Stimulated activated memory B cell treated with anti-CD40 and anti-IgM and Interleukin-4, amounts not matched to agents 10 μg/mL and 1 μg/mL and 100 μg/mL, for 72 hours (primary cell): ENCODE results near the gene IBA57.

ENCODE experiments used
- ATAC-seq: fragments of 150-1000 bp; cut with Tn5 transposase; 2 replicates; pipeline ENCODE4 v1.10.0; 2021
- H3K27ac Mint-ChIP-seq: one replicate; pipeline ENCODE4 v1.8.0; 2022; ENCODE audit warnings: mild to moderate bottlenecking, mixed read lengths
- H3K27me3 Mint-ChIP-seq: one replicate; pipeline ENCODE4 v1.8.0; 2022; ENCODE audit warnings: mixed read lengths
- H3K36me3 Mint-ChIP-seq: one replicate; pipeline ENCODE4 v1.8.0; 2022; ENCODE audit warnings: mixed read lengths
- H3K4me1 Mint-ChIP-seq: one replicate; pipeline ENCODE4 v1.8.0; 2022; ENCODE audit warnings: mixed read lengths
- H3K4me3 Mint-ChIP-seq: one replicate; pipeline ENCODE4 v1.8.0; 2022; ENCODE audit warnings: mild to moderate bottlenecking, moderate library complexity, mixed read lengths
- H3K9me3 Mint-ChIP-seq: one replicate; pipeline ENCODE4 v1.8.0; 2022; ENCODE audit warnings: mixed read lengths

IBA57 gene

DNA sequence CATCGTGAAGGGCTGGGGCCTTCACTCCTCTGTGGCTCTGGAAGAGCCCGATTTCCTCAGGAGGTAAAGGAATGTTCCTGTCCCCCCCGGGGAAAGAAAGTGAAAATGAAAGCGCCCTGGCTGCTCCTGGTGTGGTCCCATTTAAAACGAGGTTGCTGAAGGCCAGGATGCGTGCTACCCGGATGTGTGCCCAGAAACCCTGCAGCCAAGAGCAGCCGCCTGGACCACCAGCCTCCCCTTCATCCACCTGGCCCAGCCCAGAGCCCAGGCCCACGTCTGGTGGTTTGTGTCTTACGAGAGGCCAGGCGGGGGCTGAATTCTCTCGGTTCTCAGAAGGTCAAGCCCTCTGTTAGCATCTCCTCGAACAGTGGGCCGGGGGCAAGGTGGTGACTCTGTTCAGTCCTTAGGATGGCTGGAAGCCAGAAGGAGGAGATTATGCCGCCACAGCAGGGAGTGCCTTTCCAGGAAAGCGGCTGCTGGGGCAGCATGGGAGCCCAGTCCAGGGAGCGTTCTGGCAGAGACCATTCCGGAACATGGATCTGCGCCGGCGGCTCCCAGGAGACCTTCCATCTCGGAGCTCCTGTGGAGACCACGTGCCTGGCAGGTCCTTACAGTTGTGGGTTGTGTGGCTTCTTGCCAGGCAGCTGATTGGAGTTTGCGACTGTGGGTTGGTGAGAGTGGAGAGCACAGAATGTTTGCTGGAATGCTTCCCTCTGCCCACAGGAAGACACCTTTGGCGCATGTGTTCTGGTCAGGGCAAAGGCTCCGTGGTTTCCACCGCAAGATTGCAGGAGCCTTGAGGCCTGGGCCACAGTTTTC lies 24.2 kb upstream of the IBA57 start:
- H3K4me1 Mint-ChIP-seq: peaks cover 63% of the 10 kb centered on the region
- peaks cover 10% of the 10 kb centered on the region for H3K36me3 Mint-ChIP-seq
- H3K27ac Mint-ChIP-seq: peak overlapping the region; percentile 58
- H3K4me3 Mint-ChIP-seq: peak overlapping the region; percentile 71
- H3K9me3 Mint-ChIP-seq: no peaks in the 10 kb centered on the region
- no peaks in the 10 kb centered on the region for H3K27me3 Mint-ChIP-seq
- ATAC-seq: no peak

DNA sequence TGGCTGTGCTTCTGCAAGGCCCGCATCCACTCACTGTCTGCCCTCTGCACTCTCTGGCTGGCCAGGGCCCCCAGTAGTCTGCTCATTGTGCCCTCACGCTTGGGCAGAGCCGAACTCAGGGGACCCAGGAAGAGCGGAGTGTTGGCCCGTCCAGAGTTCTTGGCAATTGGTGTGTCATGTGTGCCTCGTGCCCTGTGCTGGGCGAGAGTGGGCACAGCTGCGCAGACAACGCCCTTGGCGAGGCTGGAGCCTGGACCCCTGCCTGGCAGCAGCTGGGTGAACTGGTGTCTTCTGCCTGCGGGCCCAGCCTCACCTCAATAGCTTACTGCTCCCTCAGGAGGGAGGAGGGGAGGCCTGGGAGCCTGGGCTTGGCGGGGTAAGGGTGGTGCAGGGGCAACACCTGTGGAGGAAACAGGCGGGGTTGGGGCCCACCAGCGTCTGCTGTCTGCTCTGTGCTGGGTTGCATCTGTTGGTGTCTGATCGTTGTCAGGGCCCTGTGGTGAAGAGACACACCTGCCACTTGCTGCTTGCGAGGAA lies 23.4 kb upstream of the IBA57 start:
- ATAC-seq: no peak
- Mint-ChIP-seq H3K27me3 (no peaks in the 10 kb centered on the region), H3K27ac (no peak overlapping the region), H3K4me1 (peaks cover 59% of the 10 kb centered on the region), H3K4me3 (peak overlapping the region; percentile 71), H3K9me3 (no peaks in the 10 kb centered on the region), H3K36me3 (peaks cover 10% of the 10 kb centered on the region)

DNA sequence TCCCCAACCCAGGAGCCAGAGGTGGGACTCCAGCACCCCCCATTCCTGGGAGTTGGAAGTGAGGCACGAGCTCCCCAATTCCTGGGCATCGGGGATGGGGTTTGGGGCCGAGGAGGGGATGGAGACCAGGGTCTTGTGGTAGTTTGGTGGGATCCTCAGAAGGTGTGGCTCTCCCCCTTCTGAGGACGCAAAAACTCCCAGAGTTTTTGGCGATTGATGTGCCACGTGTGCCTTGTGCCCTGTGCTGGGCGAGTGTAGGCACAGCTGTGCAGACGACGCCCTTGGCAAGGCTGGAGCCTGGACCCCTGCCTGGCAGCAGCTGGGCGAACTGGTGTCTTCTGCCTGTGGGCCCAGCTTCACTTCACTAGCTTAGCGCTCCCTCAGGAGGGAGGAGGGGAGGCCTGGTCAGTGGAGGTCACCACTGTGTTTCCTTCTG lies 22.9 kb upstream of the IBA57 start:
- no peak for ATAC-seq
- Mint-ChIP-seq H3K4me1 (peaks cover 55% of the 10 kb centered on the region), H3K27ac (peak overlapping the region; percentile 17), H3K27me3 (no peaks in the 10 kb centered on the region), H3K9me3 (no peaks in the 10 kb centered on the region), H3K4me3 (peak overlapping the region; percentile 71), H3K36me3 (peaks cover 10% of the 10 kb centered on the region)

DNA sequence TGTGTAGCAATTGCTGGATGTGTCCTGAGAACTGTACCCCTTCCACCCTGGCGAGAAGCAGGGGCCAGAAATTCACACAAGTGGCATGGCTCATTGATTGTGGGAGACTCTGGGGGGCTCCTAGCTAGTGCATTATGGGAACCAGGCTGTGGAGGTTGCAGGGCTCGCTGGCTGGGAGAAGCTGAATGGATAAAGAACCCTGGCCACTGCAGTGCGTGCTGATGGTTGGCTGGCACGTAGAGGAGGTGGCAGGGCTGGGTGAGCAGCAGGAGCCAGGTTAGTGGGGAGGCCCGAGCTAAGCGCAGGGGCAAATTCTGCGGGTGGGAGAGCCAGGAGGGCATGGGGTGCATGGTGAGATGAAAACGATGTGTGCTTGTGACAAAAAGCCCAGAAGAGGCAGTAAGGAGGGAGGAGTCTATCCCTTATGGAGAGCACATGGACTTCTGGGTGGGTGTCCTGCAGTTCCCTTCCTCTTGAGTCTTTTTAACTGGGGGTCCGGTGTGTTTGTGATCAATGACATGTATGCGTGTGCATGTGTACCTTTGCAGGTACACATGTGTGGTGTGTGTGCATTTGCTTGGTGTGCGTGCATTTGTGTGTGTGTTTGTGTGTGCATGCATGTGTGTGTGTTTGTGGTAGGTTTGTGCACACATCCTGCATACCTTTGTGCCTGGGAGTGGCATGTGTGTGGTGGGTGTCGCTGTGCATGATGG lies 22.0 kb upstream of the IBA57 start:
- ATAC-seq: no peak
- peaks cover 10% of the 10 kb centered on the region for H3K36me3 Mint-ChIP-seq
- no peak overlapping the region for H3K4me3 Mint-ChIP-seq
- H3K27me3 Mint-ChIP-seq: no peaks in the 10 kb centered on the region
- peaks cover 47% of the 10 kb centered on the region for H3K4me1 Mint-ChIP-seq
- H3K9me3 Mint-ChIP-seq: no peaks in the 10 kb centered on the region
- peak overlapping the region; percentile 17 for H3K27ac Mint-ChIP-seq

DNA sequence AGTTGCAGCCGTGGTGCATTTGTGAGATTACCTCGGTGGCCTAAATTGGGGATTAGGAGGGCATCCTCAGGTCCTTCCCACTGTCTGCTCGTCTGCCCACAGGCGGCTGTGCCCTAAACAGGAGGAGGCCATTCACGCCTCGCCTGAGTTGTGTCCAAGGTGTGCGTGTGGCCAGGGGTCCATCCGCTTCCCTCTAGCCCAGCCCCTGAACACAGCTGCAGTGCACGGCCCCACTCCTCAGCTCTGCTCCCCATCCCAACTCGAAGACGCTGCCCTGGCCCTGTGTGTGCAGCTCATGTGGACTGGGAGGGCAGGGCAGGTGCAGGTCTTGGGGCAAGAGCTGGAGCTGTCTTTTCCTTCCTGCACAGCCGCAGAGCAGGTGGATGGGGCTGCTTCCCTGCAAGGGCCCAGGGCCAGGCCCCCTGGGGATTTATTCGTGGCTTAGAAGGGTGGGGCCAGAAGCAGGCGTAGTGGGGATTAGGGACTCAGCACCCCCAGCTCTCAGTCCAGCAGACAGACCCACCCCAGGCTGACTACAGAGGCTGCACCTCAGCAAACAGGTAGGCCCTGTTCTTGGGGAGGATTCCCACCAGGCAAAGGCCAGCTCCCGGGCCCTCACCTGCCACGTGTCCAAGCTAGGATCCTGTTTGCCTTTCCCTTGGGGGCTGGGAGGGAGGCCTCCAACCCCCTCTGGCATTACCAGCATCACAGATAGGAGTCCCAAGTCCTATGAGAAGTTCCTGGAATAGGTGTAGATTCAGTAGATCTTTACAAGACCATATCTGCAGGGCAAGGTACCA lies 21.2 kb upstream of the IBA57 start:
- peaks cover 10% of the 10 kb centered on the region for H3K36me3 Mint-ChIP-seq
- no peak overlapping the region for H3K27ac Mint-ChIP-seq
- H3K4me1 Mint-ChIP-seq: peaks cover 43% of the 10 kb centered on the region
- H3K9me3 Mint-ChIP-seq: no peaks in the 10 kb centered on the region
- peak overlapping the region; percentile 26 for H3K4me3 Mint-ChIP-seq
- H3K27me3 Mint-ChIP-seq: no peaks in the 10 kb centered on the region
- no peak for ATAC-seq

DNA sequence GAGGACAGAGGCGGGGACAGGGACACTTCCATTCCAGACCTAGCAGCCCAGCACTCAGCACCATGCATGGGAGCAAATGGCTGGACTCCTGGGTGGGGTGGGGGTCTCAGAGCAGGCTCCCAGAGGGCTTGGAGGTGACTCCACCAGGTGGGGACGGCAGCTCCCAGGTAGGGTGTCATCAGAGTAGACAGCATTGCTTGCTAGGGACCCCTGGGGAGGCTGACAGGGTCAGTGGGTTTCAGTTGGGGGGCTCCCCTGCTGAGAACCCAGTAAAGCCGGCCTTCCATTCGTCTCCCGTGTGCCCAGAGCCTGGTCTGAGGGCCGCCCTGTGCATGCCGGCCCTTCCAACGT lies 20.6 kb upstream of the IBA57 start:
- no peak for ATAC-seq
- Mint-ChIP-seq H3K9me3 (no peaks in the 10 kb centered on the region), H3K36me3 (peaks cover 10% of the 10 kb centered on the region), H3K27me3 (no peaks in the 10 kb centered on the region), H3K4me1 (peaks cover 43% of the 10 kb centered on the region), H3K27ac (no peak overlapping the region), H3K4me3 (peak overlapping the region; percentile 26)

DNA sequence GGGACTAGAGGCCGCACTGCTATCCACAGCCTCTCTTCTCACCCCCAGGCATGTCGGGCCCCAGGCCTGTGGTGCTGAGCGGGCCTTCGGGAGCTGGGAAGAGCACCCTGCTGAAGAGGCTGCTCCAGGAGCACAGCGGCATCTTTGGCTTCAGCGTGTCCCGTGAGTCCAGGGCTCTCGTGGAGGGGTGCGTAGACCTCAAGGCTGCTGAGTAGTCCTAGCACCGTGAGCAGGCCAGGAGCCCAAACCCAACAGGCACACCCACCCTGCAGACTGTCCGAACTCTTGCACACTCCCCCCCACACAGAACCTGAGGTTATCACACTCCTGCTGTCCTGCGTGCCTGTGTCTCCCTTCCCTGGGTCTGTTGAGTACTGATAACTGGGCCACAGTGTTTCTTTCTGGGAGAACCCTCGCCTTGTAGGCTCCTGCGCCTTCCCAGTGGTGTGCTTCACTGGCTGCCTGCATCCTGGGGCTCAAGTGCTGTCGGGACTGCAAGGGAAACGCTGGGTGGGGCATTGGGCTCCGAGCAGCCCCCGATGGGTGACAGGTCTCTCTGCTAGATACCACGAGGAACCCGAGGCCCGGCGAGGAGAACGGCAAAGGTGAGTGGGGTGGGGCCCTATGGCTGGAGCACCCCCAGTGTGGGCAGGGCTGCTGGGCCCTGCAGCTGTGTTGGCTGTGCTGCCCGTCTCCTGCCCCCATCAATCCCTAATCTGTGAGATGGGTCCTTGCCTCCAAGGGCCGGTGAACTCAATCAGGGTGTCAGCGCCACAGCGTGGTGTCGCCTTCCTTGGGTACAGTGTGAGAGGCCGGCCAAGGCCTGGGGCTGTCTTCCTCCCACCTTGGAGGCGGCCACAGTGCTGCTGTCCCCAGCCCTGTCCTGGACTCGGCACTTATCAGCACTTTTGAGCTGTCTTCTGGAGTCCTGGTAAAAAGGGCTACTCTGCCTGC lies 19.9 kb upstream of the IBA57 start:
- ATAC-seq: no peak
- Mint-ChIP-seq H3K9me3 (no peaks in the 10 kb centered on the region), H3K4me1 (peaks cover 43% of the 10 kb centered on the region), H3K27ac (no peak overlapping the region), H3K27me3 (no peaks in the 10 kb centered on the region), H3K36me3 (peaks cover 10% of the 10 kb centered on the region), H3K4me3 (no peak overlapping the region)

DNA sequence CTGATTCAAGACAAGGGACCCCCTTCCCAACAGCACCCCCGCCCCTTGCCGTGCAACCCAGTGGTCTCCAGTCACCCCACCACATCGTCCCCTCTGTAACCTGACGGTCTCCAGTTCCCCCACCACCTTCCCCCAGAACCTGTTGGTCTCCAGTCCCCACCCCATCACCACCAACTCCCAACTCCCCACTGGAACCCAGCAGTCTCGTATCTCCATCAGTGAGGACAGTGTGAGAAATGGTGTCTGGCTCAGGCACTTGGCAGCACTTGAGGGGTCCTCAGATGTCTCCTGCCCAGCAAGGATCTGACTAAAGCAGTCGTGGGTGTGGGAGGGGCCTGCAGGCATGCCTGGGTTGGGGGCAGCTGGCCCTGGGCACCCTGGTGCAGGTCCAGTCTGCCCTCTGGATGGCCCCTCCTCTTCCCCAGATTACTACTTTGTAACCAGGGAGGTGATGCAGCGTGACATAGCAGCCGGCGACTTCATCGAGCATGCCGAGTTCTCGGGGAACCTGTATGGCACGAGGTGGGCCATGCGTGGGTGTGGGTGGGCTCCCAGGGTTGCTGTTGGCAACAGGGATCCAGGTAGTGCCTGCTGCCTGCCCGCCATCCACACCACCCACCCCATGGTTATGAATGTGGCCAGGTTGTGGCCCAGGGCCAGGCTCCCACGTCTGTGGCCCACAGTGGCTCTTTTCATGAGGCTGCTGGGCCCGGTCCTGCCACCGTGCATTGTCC lies 19.0 kb upstream of the IBA57 start:
- Mint-ChIP-seq H3K27me3 (no peaks in the 10 kb centered on the region), H3K27ac (no peak overlapping the region), H3K36me3 (peaks cover 10% of the 10 kb centered on the region), H3K4me3 (no peak overlapping the region), H3K9me3 (no peaks in the 10 kb centered on the region), H3K4me1 (peaks cover 34% of the 10 kb centered on the region)
- no peak for ATAC-seq

DNA sequence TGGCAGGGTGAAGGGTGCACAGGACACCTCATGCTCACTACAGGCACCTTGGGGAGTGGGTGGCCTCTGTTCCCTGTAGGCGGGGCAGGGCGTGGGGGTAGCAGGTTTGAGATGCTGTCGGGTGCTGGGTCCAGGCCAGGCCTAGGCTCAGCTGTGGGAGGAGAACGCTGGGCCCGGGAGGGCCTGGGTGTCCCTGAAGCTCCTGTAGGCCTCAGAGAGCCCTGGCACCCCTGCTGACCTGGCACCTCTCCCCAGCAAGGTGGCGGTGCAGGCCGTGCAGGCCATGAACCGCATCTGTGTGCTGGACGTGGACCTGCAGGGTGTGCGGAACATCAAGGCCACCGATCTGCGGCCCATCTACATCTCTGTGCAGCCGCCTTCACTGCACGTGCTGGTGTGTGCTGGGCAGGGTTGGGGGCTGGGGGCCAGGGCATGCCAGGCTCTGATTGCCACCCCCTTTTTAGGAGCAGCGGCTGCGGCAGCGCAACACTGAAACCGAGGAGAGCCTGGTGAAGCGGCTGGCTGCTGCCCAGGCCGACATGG lies 18.4 kb upstream of the IBA57 start:
- H3K36me3 Mint-ChIP-seq: peaks cover 10% of the 10 kb centered on the region
- H3K27ac Mint-ChIP-seq: no peak overlapping the region
- peaks cover 28% of the 10 kb centered on the region for H3K4me1 Mint-ChIP-seq
- no peak for ATAC-seq
- H3K4me3 Mint-ChIP-seq: no peak overlapping the region
- H3K27me3 Mint-ChIP-seq: no peaks in the 10 kb centered on the region
- H3K9me3 Mint-ChIP-seq: no peaks in the 10 kb centered on the region

DNA sequence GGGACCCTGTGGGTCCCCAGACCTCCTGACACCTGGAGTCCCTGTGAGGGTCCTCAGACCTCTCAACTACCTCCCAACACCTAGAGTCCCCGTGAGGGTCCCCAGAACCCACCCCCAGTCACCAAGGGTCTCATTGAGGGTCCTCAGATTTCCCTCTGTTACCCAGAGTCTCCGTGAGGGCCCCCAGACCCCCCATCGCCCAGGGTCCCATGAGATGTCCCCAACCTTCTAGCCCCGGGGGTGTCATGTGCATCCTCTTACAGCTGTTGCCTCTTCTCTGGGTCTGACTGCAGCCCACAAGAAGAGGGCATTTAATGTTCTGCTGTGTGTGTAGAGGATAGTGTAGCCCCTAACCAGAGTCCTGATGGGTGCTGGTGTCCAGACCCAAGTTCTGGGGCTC lies 17.8 kb upstream of the IBA57 start:
- Mint-ChIP-seq H3K27ac (no peak overlapping the region), H3K4me3 (no peak overlapping the region), H3K27me3 (no peaks in the 10 kb centered on the region), H3K9me3 (no peaks in the 10 kb centered on the region), H3K36me3 (peaks cover 10% of the 10 kb centered on the region), H3K4me1 (peaks cover 22% of the 10 kb centered on the region)
- ATAC-seq: no peak

DNA sequence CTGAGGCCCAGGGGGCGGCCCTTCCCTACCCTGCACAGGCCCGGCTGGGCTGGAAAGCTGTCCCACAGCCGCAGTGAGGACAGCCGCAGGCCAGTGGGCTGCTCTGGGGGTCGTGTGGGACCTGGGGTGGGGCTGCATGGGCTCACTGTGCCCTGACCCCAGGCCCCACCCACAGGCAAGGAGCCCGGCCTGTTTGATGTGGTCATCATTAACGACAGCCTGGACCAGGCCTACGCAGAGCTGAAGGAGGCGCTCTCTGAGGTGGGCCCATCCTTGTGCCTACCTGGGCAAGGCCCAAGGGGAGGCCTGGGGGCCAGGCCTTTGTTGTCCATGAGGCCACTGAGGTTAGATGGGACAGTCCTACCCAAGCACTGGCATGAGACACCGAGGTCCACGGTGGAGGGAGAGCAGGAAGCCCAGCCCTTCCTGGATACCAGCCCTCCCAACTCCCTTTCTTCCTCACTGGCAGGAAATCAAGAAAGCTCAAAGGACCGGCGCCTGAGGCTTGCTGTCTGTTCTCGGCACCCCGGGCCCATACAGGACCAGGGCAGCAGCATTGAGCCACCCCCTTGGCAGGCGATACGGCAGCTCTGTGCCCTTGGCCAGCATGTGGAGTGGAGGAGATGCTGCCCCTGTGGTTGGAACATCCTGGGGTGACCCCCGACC lies 17.3 kb upstream of the IBA57 start:
- no peak overlapping the region for H3K4me3 Mint-ChIP-seq
- H3K27me3 Mint-ChIP-seq: no peaks in the 10 kb centered on the region

DNA sequence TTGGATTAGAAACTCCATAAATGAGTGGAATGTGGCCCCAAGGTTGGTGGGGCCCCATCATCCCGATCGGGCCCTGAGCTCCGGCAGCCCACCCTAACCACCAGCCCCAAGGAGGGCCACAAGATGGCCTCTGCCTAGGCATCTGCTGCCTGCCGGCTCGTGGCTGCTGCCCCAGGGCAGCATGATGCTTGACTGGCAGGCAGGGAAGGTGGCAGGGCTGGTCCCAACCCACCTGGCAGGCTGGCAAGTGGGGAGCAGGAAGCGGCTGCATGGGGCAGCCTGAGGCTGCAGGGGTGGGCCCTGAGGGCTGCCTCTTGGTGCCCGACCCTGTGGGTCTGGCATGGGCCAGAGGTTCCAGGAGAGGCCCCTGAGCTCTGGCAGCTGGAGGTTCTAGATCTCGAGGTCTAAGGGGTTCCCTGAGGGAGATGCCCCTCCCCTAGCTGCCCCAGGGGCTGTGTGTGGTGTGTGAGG lies 16.6 kb upstream of the IBA57 start:
- Mint-ChIP-seq H3K4me1 (peaks cover 10% of the 10 kb centered on the region), H3K4me3 (no peak overlapping the region), H3K27ac (no peak overlapping the region), H3K27me3 (no peaks in the 10 kb centered on the region), H3K36me3 (no peaks in the 10 kb centered on the region), H3K9me3 (no peaks in the 10 kb centered on the region)
- no peak for ATAC-seq

More for the DNA sequence above, 17.3 kb upstream of the IBA57 start:
- Mint-ChIP-seq H3K27ac (no peak overlapping the region), H3K9me3 (no peaks in the 10 kb centered on the region), H3K36me3 (peaks cover 6% of the 10 kb centered on the region), H3K4me1 (peaks cover 17% of the 10 kb centered on the region)
- no peak for ATAC-seq
